GM19238 (cell line): ENCODE measurements around the gene FCER1G.
A peak's percentile ranks its signal among the peaks of the same experiment; 100 is the strongest.

Source experiments
- DNase-seq: peaks from one replicate; pipeline ENCODE4 v3.0.0; 2011; ENCODE audit warnings: low spot score; ENCODE audit not compliant: insufficient read length

FCER1G gene

GRCh38 chr1:161187311-161187710 lies 27.8 kb upstream of the FCER1G start:
- no peak for DNase-seq

DNA sequence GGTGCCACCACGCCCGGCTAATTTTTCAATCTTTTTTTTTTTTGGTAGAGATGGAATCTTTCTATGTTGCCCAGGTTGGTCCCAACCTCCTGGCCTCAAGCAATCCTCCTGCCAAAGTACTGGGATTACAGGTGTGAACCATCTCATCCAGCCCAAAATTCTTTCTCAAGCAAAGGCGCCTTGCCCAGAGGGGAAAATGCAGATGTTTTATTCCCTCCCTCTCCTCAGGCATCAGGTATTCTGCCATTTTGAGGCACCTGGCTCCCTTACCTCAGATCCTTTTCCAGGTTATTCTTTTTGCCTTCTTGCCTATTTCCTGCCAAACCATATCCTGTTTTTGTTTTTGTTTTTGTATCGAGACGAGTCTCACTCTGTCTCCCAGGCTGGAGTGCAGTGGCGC lies 26.7 kb upstream of the FCER1G start:
- no peak for DNase-seq

GRCh38 chr1:161189036-161189435 lies 26.1 kb upstream of the FCER1G start:
- DNase-seq, result no peak

DNA sequence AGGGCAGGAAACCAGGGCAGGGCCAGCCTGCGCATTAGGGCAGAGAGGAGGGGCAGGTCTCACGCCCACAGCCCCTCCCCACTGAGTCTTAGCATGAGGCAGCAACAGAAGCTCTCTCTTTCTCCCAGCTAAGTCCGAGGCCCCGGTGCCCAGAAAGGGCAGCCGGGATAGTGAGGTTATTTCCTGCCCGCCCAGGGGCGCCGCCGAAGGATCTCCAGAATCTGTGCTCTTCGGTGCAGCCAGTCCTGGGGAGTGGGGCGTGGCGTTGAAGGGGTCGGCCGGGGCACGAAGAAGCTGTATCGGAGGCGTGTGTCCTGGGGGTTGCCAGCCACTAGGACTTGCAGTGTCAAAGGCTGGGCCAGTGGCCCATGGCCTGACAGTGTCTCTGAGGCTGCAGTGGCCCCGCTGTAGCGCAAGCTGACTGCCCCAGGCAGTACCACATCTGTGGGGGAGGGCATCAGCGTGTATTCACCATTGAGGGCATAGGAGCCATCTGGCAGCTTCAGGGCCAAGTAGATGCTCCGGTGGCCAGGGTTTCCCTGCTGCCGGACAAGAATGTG lies 24.1 kb upstream of the FCER1G start:
- DNase-seq, result no peak

GRCh38 chr1:161191971-161192370 lies 23.1 kb upstream of the FCER1G start:
- no peak for DNase-seq

DNA sequence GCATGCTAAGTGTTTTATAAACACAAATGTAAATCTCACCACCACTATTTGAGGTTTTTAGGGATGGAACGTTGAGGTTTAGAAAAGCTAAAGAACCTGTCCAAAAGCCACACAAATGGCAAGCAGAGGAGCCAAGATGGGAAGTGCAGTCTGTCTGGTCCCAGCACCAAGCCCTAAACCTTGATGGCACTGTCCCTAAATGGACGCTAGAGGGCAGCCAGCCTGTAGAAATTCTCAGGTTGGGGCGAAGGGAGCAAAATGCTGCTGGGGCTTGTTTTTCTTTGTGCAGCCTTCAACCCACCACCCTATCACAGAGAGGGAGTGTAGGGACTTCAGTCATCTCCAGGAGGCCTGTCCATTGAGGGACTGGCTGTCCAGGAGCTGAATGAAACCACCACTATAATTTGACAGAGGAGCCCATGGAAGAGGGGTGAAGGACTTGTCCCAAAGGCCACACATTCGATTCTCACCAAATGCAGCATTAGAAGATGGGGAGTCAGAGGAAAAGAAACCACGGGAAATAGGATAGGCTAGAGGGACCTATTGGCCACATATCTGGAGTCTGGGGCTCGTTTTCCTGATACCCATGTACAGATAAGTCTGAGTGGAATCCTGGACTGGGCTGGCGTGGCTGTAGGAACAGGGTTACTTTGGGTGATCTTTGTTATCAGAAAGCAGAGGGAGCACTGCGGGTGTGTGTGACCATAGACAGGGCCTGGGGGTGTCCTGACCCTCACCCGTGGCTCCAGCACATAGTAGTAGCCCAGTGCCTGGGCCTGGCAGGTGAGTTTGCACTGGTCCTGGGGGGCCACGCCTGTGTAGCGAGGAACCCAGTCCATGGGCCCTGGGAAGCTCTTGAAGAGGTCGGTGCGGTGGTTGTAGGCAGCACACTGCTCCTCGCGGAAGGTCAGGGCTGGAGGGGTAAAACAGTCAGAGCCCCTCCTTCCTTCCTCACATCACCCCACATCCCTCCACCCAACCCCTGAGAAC lies 22.3 kb upstream of the FCER1G start:
- peak; percentile 70 for DNase-seq

DNA sequence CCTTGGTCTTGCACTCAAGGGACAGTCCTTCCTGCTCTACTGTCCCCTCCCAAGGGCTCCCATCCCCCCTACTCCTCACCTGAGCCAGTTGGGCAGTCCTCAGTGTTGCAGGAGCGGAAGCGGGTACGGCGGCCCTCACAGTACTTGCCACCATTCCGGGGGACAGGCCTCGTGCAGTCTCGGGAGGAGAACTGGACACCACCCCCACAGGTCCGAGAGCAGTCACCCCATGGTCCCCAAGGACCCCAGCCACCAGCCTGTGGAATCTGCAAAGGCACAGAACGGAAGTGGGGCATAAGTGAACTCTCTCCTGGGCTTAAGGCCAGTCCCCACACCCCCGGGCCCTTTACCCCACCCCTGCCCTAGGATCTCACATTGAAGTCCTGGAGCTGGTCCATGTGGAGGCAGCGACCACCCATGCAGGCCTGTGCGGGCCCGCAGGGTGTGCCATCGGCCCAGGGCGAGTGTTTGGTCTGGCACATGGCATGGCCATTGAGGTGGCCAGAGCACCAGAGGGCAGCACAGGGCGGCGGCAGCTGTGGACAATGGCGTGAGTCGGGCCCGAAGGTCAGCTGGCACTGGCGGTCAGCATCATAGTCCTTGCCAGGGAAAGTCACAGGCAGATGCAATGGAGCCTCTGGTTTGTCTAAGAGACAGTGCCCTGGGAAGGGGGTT lies 21.4 kb upstream of the FCER1G start:
- DNase-seq, result no peak

GRCh38 chr1:161195171-161195570 lies 19.9 kb upstream of the FCER1G start:
- DNase-seq, result peak; percentile 32

GRCh38 chr1:161196111-161196510 lies 19.0 kb upstream of the FCER1G start:
- DNase-seq, result no peak

DNA sequence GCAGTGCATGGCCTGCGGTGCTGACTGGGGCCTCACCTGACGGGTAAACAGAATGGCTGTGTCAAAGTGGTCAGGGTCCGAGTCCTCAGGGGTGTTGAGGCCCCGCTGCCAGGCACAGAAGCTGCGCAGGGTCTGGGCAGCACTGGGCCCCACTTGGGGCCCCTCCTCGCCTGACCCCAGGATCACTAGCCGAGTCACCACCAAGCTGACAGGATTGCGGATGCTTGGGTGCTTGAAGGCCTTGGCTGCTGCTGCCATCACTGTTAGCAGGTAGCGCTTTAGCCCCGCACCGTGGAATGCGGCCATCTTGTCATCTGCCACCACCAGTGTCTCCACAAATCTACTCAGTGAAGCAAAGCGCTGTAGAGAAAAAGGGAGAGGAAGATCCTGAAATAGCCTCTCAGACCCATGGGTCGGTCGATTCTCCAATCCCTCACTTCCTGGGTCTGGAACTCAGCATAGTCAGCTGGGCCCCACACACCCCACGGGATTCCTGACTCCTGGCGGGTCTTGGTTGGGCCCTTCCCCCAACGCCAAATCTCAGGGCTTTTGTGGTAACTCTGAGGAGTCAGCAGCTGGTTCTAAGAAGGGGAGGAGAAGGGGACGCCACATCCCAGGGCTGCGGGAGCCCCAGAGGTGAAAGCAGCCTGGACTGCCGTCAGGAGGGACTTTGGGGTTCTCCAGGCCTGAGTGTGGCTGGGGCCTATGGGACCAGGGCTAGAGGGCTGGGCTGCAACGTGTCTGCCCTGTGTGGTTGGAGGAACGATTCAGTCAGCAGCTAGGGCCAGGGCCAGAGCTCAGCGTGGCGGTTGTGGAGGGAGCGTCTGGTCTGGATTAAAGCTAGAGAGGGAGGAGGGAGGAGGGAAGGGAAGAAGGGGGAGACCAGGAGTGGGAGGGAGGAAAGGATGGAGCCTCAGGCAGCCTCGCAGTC lies 18.3 kb upstream of the FCER1G start:
- no peak for DNase-seq

GRCh38 chr1:161197560-161198193 lies 17.4 kb upstream of the FCER1G start:
- DNase-seq, result no peak

DNA sequence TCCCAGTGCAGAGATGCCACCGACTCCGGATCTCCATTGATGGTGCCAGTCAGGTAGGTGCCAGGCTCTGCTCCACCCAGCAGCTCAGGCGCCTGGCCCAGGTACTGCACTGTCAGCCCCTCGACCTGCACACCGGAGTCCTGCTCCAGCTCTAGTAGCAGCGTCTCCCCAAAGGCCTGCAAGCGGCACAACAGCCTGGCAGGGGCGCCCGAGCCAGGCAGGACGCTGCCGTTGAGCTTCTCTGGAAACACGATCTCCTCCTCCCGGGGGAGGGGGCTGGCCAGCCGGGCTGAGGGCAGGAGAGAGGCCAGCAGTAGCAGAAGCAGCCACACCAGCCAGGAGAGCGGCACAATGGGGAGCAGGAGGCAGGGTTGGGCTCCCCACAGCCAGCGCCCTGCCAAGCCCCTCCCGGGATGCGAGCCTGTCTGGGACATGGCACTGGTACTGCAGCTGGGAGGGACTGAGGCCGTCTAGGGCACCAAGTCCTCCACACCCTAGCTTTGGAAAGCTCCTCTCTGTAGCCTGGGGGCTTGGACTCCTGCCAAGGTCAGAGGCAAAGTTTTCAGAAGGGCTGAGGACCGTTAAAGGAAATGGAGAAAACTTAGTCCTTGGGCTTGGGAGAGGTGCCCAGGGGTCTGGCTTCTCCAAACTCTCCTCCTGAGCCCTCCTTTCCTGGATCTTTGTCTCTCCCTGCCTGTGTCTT lies 16.8 kb upstream of the FCER1G start:
- no peak for DNase-seq

DNA sequence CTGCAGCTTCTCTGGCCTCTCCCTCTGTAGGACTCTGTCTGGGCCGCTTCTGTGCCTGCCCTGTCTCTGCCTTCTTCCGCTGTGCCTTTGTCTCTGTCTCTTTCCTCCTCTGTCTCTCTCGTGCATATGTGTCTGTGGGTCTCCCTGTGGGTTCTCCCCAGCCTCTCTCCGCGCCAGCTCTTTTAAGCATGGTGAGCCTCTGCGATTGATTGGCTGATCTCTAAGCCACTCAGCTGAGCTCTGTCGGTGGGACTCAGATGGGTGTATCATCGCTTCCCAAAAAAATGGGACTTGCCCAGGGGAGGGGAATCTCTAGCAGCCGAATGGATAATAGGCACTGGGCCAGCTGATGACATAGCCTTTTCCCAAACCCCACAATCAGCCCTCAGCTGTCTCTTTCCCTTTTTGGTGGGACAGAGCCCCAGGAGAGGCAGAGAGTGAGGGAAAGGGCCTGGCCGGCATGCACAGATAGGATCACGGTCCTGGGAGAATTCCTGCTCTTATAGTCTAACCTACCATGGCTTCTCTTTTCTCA lies 16.1 kb upstream of the FCER1G start, which contains the start of gene ADAMTS4:
Gene ADAMTS4, minus strand, starts transcription at position 158 of the 535 bp plus-strand sequence. CDS start 427 bp downstream, outside the sequence.
- no peak for DNase-seq

DNA sequence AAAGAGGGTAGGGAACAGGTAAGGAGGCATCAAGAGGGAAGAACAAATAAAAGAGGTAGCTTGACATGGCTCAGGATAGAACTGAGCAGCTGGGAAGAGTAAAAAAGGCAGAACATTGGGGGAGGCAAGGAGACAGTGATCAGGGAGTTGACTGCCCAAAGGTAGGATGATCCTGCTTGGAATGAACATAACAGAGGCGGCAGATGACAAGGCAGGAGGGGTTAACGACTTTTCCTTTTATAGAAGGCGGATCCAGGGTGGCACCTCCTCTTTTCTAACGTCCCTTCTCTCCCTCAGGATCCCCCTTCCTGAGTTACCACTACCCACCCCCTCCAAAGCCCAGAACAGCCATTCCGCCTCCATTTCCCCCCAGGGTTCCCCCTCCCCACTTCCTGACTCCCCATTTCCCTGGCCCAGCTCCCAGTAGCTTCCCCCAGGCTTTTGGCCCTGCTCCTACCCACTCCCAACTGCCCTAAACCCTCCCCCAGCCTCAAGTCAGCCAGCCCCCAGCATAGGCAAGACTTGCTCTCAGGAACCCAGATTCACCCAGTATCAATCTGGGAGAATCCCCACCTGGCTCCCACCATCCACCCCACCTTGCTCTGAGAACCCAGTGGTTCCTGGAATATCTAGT lies 15.5 kb upstream of the FCER1G start:
- no peak for DNase-seq

- no peak for DNase-seq
Measured at GRCh38 chr1:161200421-161200991, 14.6 kb upstream of the FCER1G start.

DNA sequence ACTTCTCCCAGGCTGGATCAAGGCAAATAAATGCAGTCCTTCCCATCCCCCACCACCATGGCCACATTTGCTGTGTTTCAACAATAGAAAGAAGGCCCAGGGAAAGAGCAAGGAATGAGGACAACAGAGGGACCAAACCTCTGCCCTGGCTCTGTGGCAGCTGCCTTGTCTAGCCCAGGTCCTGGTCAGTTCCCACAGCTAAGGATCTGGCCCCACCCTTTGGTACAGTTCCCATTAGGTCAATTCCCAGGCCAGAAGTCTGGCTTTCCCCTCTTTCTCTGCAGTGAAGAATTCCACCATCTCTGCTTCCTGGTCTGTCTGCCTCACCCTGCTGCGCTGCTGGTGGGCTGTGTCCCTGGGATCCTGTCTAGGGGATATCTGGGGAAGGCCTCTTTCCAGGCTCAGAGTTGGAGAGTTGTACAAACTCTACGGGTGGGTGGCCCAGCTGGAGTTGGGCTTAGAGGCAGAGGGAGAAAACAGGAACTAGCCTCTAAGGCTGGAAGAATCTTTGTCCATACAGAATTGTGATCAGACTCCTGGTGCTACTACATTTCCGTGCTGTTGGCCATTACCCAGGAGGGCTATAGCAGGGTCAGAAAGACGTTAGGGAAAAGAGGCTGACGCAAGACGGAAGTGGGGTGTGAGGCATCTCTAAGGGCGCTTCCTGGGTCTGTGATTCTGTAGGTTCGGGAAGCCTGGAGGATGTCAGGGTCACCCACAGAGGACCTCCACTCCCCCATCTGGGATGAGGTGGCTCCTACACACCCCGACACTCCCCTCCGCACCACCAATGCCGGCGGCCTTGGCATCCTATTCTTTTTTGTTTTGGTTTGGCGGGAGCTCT lies 13.9 kb upstream of the FCER1G start:
- DNase-seq, result no peak

GRCh38 chr1:161201836-161202712 lies 13.0 kb upstream of the FCER1G start, which contains the start of gene NDUFS2:
TSS of gene NDUFS2 (plus strand) at chr1:161202367. CDS start at chr1:161202386, 19 bp downstream.
- DNase-seq, result peak; percentile 96
